Measurements from ENCODE around the gene KIF5A. TPM values are rescaled to one million over a fixed set of nuclear protein-coding genes. Genes with fewer than 3 reads are reported as not detected.
A peak's percentile ranks its signal among the peaks of the same experiment; 100 is the strongest.

Gene KIF5A
- total and polyA plus RNA-seq, 2 of the 4 experiments (the other 2 are of a cell fraction) = 0.15 to 0.18 TPM

DNA sequence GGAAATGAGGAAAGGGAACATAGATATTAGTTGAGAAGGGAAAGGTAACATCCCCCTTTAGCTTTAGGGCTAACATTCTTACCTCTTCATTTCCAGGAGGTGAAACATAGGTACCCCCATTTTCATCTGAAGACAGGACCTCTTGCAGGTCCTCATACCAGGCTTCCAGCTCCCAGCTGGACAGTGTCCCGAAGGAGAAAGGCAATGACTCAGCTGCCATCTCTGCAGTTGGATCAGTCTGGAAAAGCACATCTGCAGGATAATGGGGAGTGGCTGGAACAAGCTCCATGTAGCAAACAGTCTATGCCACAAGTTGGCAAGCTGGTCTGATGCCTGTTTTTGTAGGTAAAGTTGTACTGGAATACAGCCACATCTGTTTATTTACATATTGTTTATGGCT is 32.7 kb upstream of the KIF5A start:
- no peak overlapping the region for H3K9ac ChIP-seq (ENCODE audit: low read depth, low read length)

More for the DNA sequence above, 32.7 kb upstream of the KIF5A start:
- in situ Hi-C loops (cut with MboI; ENCODE audit: low sequenced_read_pairs) (no loop called here), intact Hi-C loops (cut with micrococcal nuclease) (no loop called here), dilution Hi-C loops (cut with HindIII; ENCODE audit: low sequenced_read_pairs, unreplicated experiment) (no loop called here)
- ChIA-PET POLR2A (ENCODE audit: unreplicated experiment) (no interaction called here), CTCF (no interaction called here)
- no peak overlapping the region for H4K8ac ChIP-seq (ENCODE audit: low read depth in 2 of 2, low read length in 2 of 2)
- no peak overlapping the region for H3K4me3 ChIP-seq (ENCODE audit: insufficient read depth, low read depth, low read length)
- BruUV-seq (replicated peaks) = no TSS peak
- TF ChIP-seq, protein P1, sequence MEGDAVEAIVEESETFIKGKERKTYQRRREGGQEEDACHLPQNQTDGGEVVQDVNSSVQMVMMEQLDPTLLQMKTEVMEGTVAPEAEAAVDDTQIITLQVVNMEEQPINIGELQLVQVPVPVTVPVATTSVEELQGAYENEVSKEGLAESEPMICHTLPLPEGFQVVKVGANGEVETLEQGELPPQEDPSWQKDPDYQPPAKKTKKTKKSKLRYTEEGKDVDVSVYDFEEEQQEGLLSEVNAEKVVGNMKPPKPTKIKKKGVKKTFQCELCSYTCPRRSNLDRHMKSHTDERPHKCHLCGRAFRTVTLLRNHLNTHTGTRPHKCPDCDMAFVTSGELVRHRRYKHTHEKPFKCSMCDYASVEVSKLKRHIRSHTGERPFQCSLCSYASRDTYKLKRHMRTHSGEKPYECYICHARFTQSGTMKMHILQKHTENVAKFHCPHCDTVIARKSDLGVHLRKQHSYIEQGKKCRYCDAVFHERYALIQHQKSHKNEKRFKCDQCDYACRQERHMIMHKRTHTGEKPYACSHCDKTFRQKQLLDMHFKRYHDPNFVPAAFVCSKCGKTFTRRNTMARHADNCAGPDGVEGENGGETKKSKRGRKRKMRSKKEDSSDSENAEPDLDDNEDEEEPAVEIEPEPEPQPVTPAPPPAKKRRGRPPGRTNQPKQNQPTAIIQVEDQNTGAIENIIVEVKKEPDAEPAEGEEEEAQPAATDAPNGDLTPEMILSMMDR (conservative IDR thresholded peaks at IDR 0.05; ENCODE audit: low read depth, low read length) = no peak
- TF ChIP-seq NFE2L2 (IDR thresholded peaks at IDR 0.05; ENCODE audit: low read depth, low read length) (0 out of 2 replicates have a peak, but pooled peaks have one; percentile 9), POLR2A (IDR thresholded peaks at IDR 0.05; ENCODE audit: low read depth, low read length) (peak; percentile 31; the same call in 1 of the 2 replicates)
- H3K27ac ChIP-seq (ENCODE audit: insufficient read depth, low read length) = peak overlapping the region; percentile 15; the same call in 1 of the 2 replicates
- H3K9me3 ChIP-seq (ENCODE audit: control insufficient read depth, insufficient read depth, low read length) = no peaks in the 10 kb centered on the region
- peaks cover 15 to 74% of the 10 kb centered on the region in 2 experiments for H3K79me1 ChIP-seq (ENCODE audit: low read depth in 1 of 2, low read length in 2 of 2)
- H3K14ac ChIP-seq (replicated peaks; ENCODE audit: low read depth, low read length) = no peak overlapping the region
- no peak overlapping the region for H3K18ac ChIP-seq (ENCODE audit: low read depth, low read length)
- H2AK9ac ChIP-seq (replicated peaks; ENCODE audit: low read depth, low read length, poor library complexity) = no peak overlapping the region
- no peak overlapping the region for H3K4me2 ChIP-seq (ENCODE audit: low read depth, low read length)
- no peak overlapping the region for H2BK15ac ChIP-seq (ENCODE audit: low read depth, low read length)
- no peak overlapping the region for H3K56ac ChIP-seq (ENCODE audit: extremely low read depth, insufficient read depth, low read length)
- H4K5ac ChIP-seq (ENCODE audit: low read depth, low read length) = no peak overlapping the region
- H2AK5ac ChIP-seq (ENCODE audit: low read depth, low read length) = no peak overlapping the region
- H4K91ac ChIP-seq (ENCODE audit: insufficient read depth, low read depth, low read length) = no peak overlapping the region
- no peak overlapping the region for H2BK5ac ChIP-seq (ENCODE audit: low read depth, low read length, poor library complexity, severe bottlenecking)
- DNase-seq = peak; percentile 72
- no peak overlapping the region for H3K23ac ChIP-seq (ENCODE audit: low read depth, low read length)
- H2BK120ac ChIP-seq (ENCODE audit: low read depth, low read length) = no peak overlapping the region
- ATAC-seq (ENCODE audit: low read depth) = no peak
- no peak overlapping the region for H2AFZ ChIP-seq (replicated peaks; ENCODE audit: low read length, poor library complexity)
- no CpG with 5 or more reads among the region's 1 CpG for WGBS, 2 experiments (ENCODE audit: extremely low coverage in 2 of 2, insufficient read length in 1 of 2)
- peaks cover 74% of the 10 kb centered on the region for H4K20me1 ChIP-seq (ENCODE audit: insufficient read depth, low read length)
- no peaks in the 10 kb centered on the region for H3K27me3 ChIP-seq (ENCODE audit: control insufficient read depth, insufficient read depth, low read length)
- H3K36me3 ChIP-seq (ENCODE audit: control insufficient read depth, insufficient read depth, low read length) = peaks cover 54% of the 10 kb centered on the region
- H3K4ac ChIP-seq (ENCODE audit: low read depth, low read length) = no peak overlapping the region
- H2BK20ac ChIP-seq (ENCODE audit: low read depth, low read length) = no peak overlapping the region
- H3K9me1 ChIP-seq (ENCODE audit: insufficient read depth, low read length) = peaks cover 6% of the 10 kb centered on the region; the same call in 1 of the 2 replicates
- H3K4me1 ChIP-seq (ENCODE audit: control insufficient read depth, insufficient read depth, low read length) = peaks cover 12% of the 10 kb centered on the region
